Activated CD4-positive, alpha-beta T cell treated with anti-CD3 and anti-CD28 coated beads, Interleukin-2, amount 50 U/mL, for 24 hours (primary cell): ENCODE data around the gene RNPS1.
"Not testable (repeated sequence)": the region's sequence is repeated elsewhere in the genome, so short reads cannot be mapped to it uniquely, and the experiment has no call there.

Experiments used
- DNase-seq, 2 donors: peaks; one replicate each; pipeline ENCODE4 v3.0.0-alpha.2; 2020; ENCODE audit warnings: low read depth in 1 of 2, low spot score in 1 of 2

RNPS1 gene

GRCh38 chr16:2282866-2283555 lies 15.1 kb upstream of the RNPS1 start:
- no peak for DNase-seq

GRCh38 chr16:2282262-2282661 lies 14.3 kb upstream of the RNPS1 start:
- DNase-seq: no peak

- DNase-seq: no peak
These were observed 13.1 kb upstream of the RNPS1 start for GRCh38 chr16:2280981-2281542.

- no peak for DNase-seq
These were observed 12.5 kb upstream of the RNPS1 start for GRCh38 chr16:2280461-2280860.

GRCh38 chr16:2278956-2279800 lies 11.3 kb upstream of the RNPS1 start:
- no peak for DNase-seq

- DNase-seq: no peak
These were observed 10.3 kb upstream of the RNPS1 start for GRCh38 chr16:2278272-2278608.

- no peak for DNase-seq
These were observed 9.7 kb upstream of the RNPS1 start for GRCh38 chr16:2277466-2278271.

GRCh38 chr16:2276368-2277195 lies 8.7 kb upstream of the RNPS1 start:
- no peak for DNase-seq

GRCh38 chr16:2275476-2276367 lies 7.8 kb upstream of the RNPS1 start:
- no peak for DNase-seq

GRCh38 chr16:2273931-2274330 lies 6.0 kb upstream of the RNPS1 start:
- DNase-seq: no peak

- no peak for DNase-seq
These were observed 5.6 kb upstream of the RNPS1 start for GRCh38 chr16:2273484-2273883.

GRCh38 chr16:2271848-2272461 lies 4.0 kb upstream of the RNPS1 start:
- no peak for DNase-seq

GRCh38 chr16:2270588-2271470 lies 2.9 kb upstream of the RNPS1 start:
- DNase-seq: no peak

GRCh38 chr16:2270070-2270462 lies 2.1 kb upstream of the RNPS1 start:
- DNase-seq: no peak

- DNase-seq: not testable (repeated sequence)
These were observed 417 bp downstream of the RNPS1 start for GRCh38 chr16:2267505-2267912.

GRCh38 chr16:2266887-2267286 lies 1.0 kb downstream of the RNPS1 start:
- DNase-seq: not testable (repeated sequence)

- not testable (repeated sequence) for DNase-seq
These were observed 4.9 kb downstream of the RNPS1 start for GRCh38 chr16:2263026-2263425.

- DNase-seq: no peak
These were observed 7.7 kb downstream of the RNPS1 start for GRCh38 chr16:2260250-2260649.
